ENCODE measurements around the gene RDH11.
A peak's percentile ranks its signal among the peaks of the same experiment; 100 is the strongest.

The RDH11 gene

GRCh38 chr14:67695394-67695949, at the start of gene RDH11:
Gene RDH11 (minus strand): TSS chr14:67695764. CDS start chr14:67695703, 61 bp downstream.
- ChIA-PET CTCF (interaction anchor here (0.6 to 2.5 kb wide), 4 partner anchors 9 to 275 kb away, joined by 3 to 13 read pairs (median 4); no protein-coding TSS in a partner anchor), POLR2A (interaction anchor here (0.6 to 2.1 kb wide), 27 partner anchors 8 to 336 kb away, joined by 3 to 29 read pairs (median 4); partner anchors contain the start of genes ARG2, ATP6V1D, EIF2S1 and PIGH)
- TF ChIP-seq PKNOX1 (IDR thresholded peaks at IDR 0.05) (peak; percentile 64; the same call in 1 of the 2 replicates), LEF1 (IDR thresholded peaks at IDR 0.05; ENCODE audit: borderline replicate concordance) (no peak), HDGF (IDR thresholded peaks at IDR 0.05; ENCODE audit: borderline replicate concordance) (no peak), SUZ12 (IDR thresholded peaks at IDR 0.05) (no peak), FOXM1 (IDR thresholded peaks at IDR 0.05; ENCODE audit: borderline replicate concordance) (peak; percentile 43; the same call in 1 of the 2 replicates), ELF4 (IDR thresholded peaks at IDR 0.05) (0 out of 2 replicates have a peak, but pooled peaks have one; percentile 19), L3MBTL2 (conservative IDR thresholded peaks at IDR 0.05) (no peak)
- peak; percentile 90 for DNase-seq (ENCODE audit: extremely low spot score)

- ChIA-PET POLR2A (no interaction called here), CTCF (no interaction called here)
- TF ChIP-seq CTBP1 (IDR thresholded peaks at IDR 0.05; ENCODE audit: borderline replicate concordance) = no peak
- no peak for TF ChIP-seq BHLHE40 (IDR thresholded peaks at IDR 0.05; ENCODE audit: borderline replicate concordance)
- no peak for TF ChIP-seq ARNT (IDR thresholded peaks at IDR 0.05)
- TF ChIP-seq LEF1 (IDR thresholded peaks at IDR 0.05; ENCODE audit: borderline replicate concordance) = no peak
- no peak for DNase-seq (ENCODE audit: extremely low spot score)
These were observed 48.5 kb upstream of the RDH11 start for GRCh38 chr14:67744046-67744445.

GRCh38 chr14:67738740-67739504, 43.4 kb upstream of the RDH11 start:
- CTCF ChIA-PET = no interaction called here
- DNase-seq (ENCODE audit: extremely low spot score) = no peak
- no peak for TF ChIP-seq FOXK2 (IDR thresholded peaks at IDR 0.05)
- TF ChIP-seq FOXM1 (IDR thresholded peaks at IDR 0.05; ENCODE audit: borderline replicate concordance) = no peak
- no peak for TF ChIP-seq HDGF (IDR thresholded peaks at IDR 0.05; ENCODE audit: borderline replicate concordance)
- no peak for TF ChIP-seq SUZ12 (IDR thresholded peaks at IDR 0.05)
- TF ChIP-seq ARNT (IDR thresholded peaks at IDR 0.05) = no peak
- TF ChIP-seq FOXA1 (IDR thresholded peaks at IDR 0.05) = no peak
- no peak for TF ChIP-seq SP1 (IDR thresholded peaks at IDR 0.05)
- no peak for TF ChIP-seq L3MBTL2 (conservative IDR thresholded peaks at IDR 0.05)
- TF ChIP-seq ZNF384 (IDR thresholded peaks at IDR 0.05) = no peak
- TF ChIP-seq TARDBP (IDR thresholded peaks at IDR 0.05) = no peak
- no peak for TF ChIP-seq NFRKB (IDR thresholded peaks at IDR 0.05)
- TF ChIP-seq LEF1 (IDR thresholded peaks at IDR 0.05; ENCODE audit: borderline replicate concordance) = no peak
- no peak for TF ChIP-seq ELF4 (IDR thresholded peaks at IDR 0.05)
- TF ChIP-seq PKNOX1 (IDR thresholded peaks at IDR 0.05) = no peak
- TF ChIP-seq CTBP1 (IDR thresholded peaks at IDR 0.05; ENCODE audit: borderline replicate concordance) = no peak
- TF ChIP-seq BHLHE40 (IDR thresholded peaks at IDR 0.05; ENCODE audit: borderline replicate concordance) = no peak
- POLR2A ChIA-PET = no interaction called here

GRCh38 chr14:67736771-67737170, 41.2 kb upstream of the RDH11 start:
- TF ChIP-seq ZNF384 (IDR thresholded peaks at IDR 0.05) (no peak), FOXA1 (IDR thresholded peaks at IDR 0.05) (no peak), SUZ12 (IDR thresholded peaks at IDR 0.05) (no peak), SP1 (IDR thresholded peaks at IDR 0.05) (no peak), NFRKB (IDR thresholded peaks at IDR 0.05) (no peak), HDGF (IDR thresholded peaks at IDR 0.05; ENCODE audit: borderline replicate concordance) (no peak), FOXM1 (IDR thresholded peaks at IDR 0.05; ENCODE audit: borderline replicate concordance) (no peak), FOXK2 (IDR thresholded peaks at IDR 0.05) (no peak), CTBP1 (IDR thresholded peaks at IDR 0.05; ENCODE audit: borderline replicate concordance) (no peak), L3MBTL2 (conservative IDR thresholded peaks at IDR 0.05) (no peak)
- POLR2A ChIA-PET = no interaction called here
- CTCF ChIA-PET = no interaction called here
- no peak for DNase-seq (ENCODE audit: extremely low spot score)

- no peak for TF ChIP-seq SUZ12 (IDR thresholded peaks at IDR 0.05)
- no peak for TF ChIP-seq HDGF (IDR thresholded peaks at IDR 0.05; ENCODE audit: borderline replicate concordance)
- no peak for TF ChIP-seq ELF4 (IDR thresholded peaks at IDR 0.05)
- TF ChIP-seq BHLHE40 (IDR thresholded peaks at IDR 0.05; ENCODE audit: borderline replicate concordance) = no peak
- TF ChIP-seq FOXK2 (IDR thresholded peaks at IDR 0.05) = no peak
- no peak for DNase-seq (ENCODE audit: extremely low spot score)
- ChIA-PET CTCF (interaction anchor here (0.6 kb wide), 1 partner anchor 280 kb away, joined by 3 read pairs; no protein-coding TSS in a partner anchor), POLR2A (no interaction called here)
These were observed 40.0 kb upstream of the RDH11 start for GRCh38 chr14:67735336-67736147.

GRCh38 chr14:67734675-67735074, 39.1 kb upstream of the RDH11 start:
- POLR2A ChIA-PET = no interaction called here

More at GRCh38 chr14:67734675-67735074, 39.1 kb upstream of the RDH11 start:
- CTCF ChIA-PET = interaction anchor here (0.6 kb wide), 1 partner anchor 279 kb away, joined by 3 read pairs; no protein-coding TSS in a partner anchor
- TF ChIP-seq FOXK2 (IDR thresholded peaks at IDR 0.05) (no peak), FOXM1 (IDR thresholded peaks at IDR 0.05; ENCODE audit: borderline replicate concordance) (no peak), SP1 (IDR thresholded peaks at IDR 0.05) (no peak), BHLHE40 (IDR thresholded peaks at IDR 0.05; ENCODE audit: borderline replicate concordance) (no peak), LEF1 (IDR thresholded peaks at IDR 0.05; ENCODE audit: borderline replicate concordance) (no peak), SUZ12 (IDR thresholded peaks at IDR 0.05) (no peak), CTBP1 (IDR thresholded peaks at IDR 0.05; ENCODE audit: borderline replicate concordance) (no peak), TARDBP (IDR thresholded peaks at IDR 0.05) (no peak), HDGF (IDR thresholded peaks at IDR 0.05; ENCODE audit: borderline replicate concordance) (no peak), ARNT (IDR thresholded peaks at IDR 0.05) (no peak), PKNOX1 (IDR thresholded peaks at IDR 0.05) (no peak), NFRKB (IDR thresholded peaks at IDR 0.05) (no peak), ZNF384 (IDR thresholded peaks at IDR 0.05) (no peak), ELF4 (IDR thresholded peaks at IDR 0.05) (no peak), L3MBTL2 (conservative IDR thresholded peaks at IDR 0.05) (no peak), FOXA1 (IDR thresholded peaks at IDR 0.05) (no peak)
- no peak for DNase-seq (ENCODE audit: extremely low spot score)
